ENCODE results near the gene CXCL13. TPM values are rescaled to one million over a fixed set of nuclear protein-coding genes. Genes with fewer than 3 reads are reported as not detected.
"Not testable (repeated sequence)": the region's sequence is repeated elsewhere in the genome, so short reads cannot be mapped to it uniquely, and the experiment has no call there.

CXCL13 gene
- total RNA-seq, 4 donors from 2014 or later, result 2.2 to 2.4 TPM; not detected in 2

DNA sequence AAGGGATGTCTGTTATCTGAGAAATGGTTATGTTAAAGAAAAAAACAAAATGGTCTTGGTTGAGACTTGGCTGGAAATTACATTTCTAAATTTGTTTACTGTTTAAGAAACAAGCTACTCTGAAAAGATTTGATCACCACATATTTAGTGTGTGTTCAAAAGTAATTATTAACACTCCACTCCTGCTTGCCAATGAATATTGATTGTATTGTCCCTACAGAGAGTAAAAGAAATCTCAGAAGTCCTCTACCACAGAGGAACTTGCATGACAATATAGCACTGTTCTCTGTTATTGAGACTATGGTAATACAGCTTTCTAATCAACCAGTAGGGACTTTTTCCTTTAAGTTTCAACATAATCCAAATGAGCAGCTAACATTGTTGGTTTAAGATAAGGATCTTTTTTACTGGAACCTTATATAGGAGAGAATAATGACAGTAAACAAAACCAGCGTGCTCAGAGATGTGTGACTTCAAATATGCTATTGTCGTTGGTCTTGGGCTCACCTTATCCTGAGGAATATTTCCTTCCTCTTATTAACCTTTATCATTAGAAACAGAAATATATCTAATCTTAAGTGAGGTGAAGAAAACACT, 47.6 kb downstream of the CXCL13 start:
- DNase-seq, result no peak
- no peak overlapping the region for H3K27ac ChIP-seq
- no peaks in the 10 kb centered on the region for H3K4me1 ChIP-seq
- no peak for TF ChIP-seq CTCF (IDR thresholded peaks at IDR 0.05)
- H3K36me3 ChIP-seq, result no peaks in the 10 kb centered on the region
- H3K9me3 ChIP-seq, result no peaks in the 10 kb centered on the region
- no peak overlapping the region for H3K4me3 ChIP-seq
- no peaks in the 10 kb centered on the region for H3K27me3 ChIP-seq
- intact Hi-C loops (cut with DNase I), result no loop called here
- WGBS, 2 donors, result 54 to 68% methylated on average over 2 of the region's 2 CpGs

DNA sequence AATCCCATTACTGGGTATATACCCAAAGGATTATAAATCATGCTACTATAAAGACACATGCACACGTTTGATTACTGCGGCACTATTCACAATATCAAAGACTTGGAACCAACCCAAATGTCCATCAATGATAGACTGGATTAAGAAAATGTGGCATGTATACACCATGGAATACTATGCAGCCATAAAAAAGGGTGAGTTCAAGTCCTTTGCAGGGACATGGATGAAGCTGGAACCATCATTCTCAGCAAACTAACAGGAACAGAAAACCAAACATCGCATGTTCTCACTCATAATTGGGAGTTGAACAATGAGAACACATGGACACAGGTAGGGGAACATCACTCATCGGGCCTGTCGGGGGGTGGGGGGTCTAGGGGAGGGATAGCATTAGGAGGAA, 54.7 kb downstream of the CXCL13 start:
- DNase-seq; H3K27me3 ChIP-seq; H3K4me1 ChIP-seq; intact Hi-C loops (cut with DNase I); H3K27ac ChIP-seq; H3K36me3 ChIP-seq; H3K9me3 ChIP-seq; H3K4me3 ChIP-seq: not testable (repeated sequence)
- WGBS, 2 donors, result 89% methylated on average over 5 of the region's 5 CpGs

Other genes with a start within 250 kb of the CXCL13 start
- gene CNOT6L, start 213.5 kb downstream of the CXCL13 start, total RNA-seq, result 10 to 100 TPM in 3 of 4 donors, 1 to 10 TPM in 1; 8.5 to 33.6 (median 15.7) TPM

Data from esophagus squamous epithelium (tissue), 5 donors.